GM23338 (cell line): Measurements from ENCODE around the gene SERGEF. TPM values are rescaled to one million over a fixed set of nuclear protein-coding genes. Genes with fewer than 3 reads are reported as not detected.

Experiments
- ATAC-seq: fragments of 200-7000 bp; cut with Tn5 transposase; 3 replicates; pipeline ENCODE4 v1.9.1; 2020
- DNase-seq: peaks from one replicate; pipeline ENCODE4 v3.0.0-alpha.2; 2015; ENCODE audit warnings: low spot score
- H2AFZ ChIP-seq: fragments of 200-600 bp; sonication (generic); 2 replicates; pipeline ENCODE4 v1.8.0; 2016; ENCODE audit warnings: antibody characterized with exemption, mild to moderate bottlenecking, moderate library complexity
- H3F3A ChIP-seq: fragments of 200-600 bp; sonication (generic); replicated peaks from 2 replicates; pipeline ENCODE4 v1.8.0; 2017; ENCODE audit warnings: antibody characterized with exemption, mixed run types, low read depth
- H3K27ac ChIP-seq: fragments of 200-600 bp; sonication (generic); 2 replicates; pipeline ENCODE4 v1.6.1; 2016; ENCODE audit warnings: low read depth
- H3K27me3 ChIP-seq: fragments of 200-600 bp; sonication (generic); 2 replicates; pipeline ENCODE4 v1.8.0; 2016; ENCODE audit warnings: mild to moderate bottlenecking, mixed run types, moderate library complexity; ENCODE audit not compliant: insufficient read depth
- H3K36me3 ChIP-seq: fragments of 200-600 bp; sonication (generic); 2 replicates; pipeline ENCODE4 v1.8.0; 2016; ENCODE audit warnings: mild to moderate bottlenecking; ENCODE audit not compliant: insufficient read depth
- H3K4me1 ChIP-seq: fragments of 200-600 bp; sonication (generic); 2 replicates; pipeline ENCODE4 v1.8.0; 2016; ENCODE audit warnings: mild to moderate bottlenecking, moderate library complexity; ENCODE audit not compliant: insufficient read depth
- H3K4me2 ChIP-seq: fragments of 200-600 bp; sonication (generic); 2 replicates; pipeline ENCODE4 v1.7.1; 2017; ENCODE audit warnings: mixed run types
- H3K4me3 ChIP-seq: fragments of 200-600 bp; sonication (generic); 2 replicates; pipeline ENCODE4 v1.6.1; 2016; ENCODE audit warnings: mixed run types
- H3K79me2 ChIP-seq: fragments of 200-600 bp; sonication (generic); replicated peaks from 2 replicates; pipeline ENCODE4 v1.8.0; 2017; ENCODE audit warnings: mild to moderate bottlenecking; ENCODE audit not compliant: insufficient read depth
- H3K9me2 ChIP-seq: fragments of 200-600 bp; sonication (generic); 2 replicates; pipeline ENCODE4 v1.8.0; 2017; ENCODE audit not compliant: insufficient read depth
- H4K20me1 ChIP-seq: fragments of 200-600 bp; sonication (generic); replicated peaks from 2 replicates; pipeline ENCODE4 v1.8.0; 2017; ENCODE audit warnings: mild to moderate bottlenecking; ENCODE audit not compliant: insufficient read depth
- H3K27ac Mint-ChIP-seq: 2 replicates; pipeline ENCODE4 v1.8.0; 2020; ENCODE audit warnings: inconsistent platforms, mild to moderate bottlenecking, moderate library complexity, mixed read lengths
- H3K27me3 Mint-ChIP-seq: 3 replicates; pipeline ENCODE4 v1.8.0; 2022; ENCODE audit warnings: low read depth, mild to moderate bottlenecking, moderate library complexity, mixed read lengths, inconsistent platforms; ENCODE audit not compliant: insufficient read depth, poor library complexity
- H3K36me3 Mint-ChIP-seq: 3 replicates; pipeline ENCODE4 v1.8.0; 2021; ENCODE audit warnings: low read depth, mild to moderate bottlenecking, inconsistent platforms, moderate library complexity, mixed read lengths
- H3K4me1 Mint-ChIP-seq: 3 replicates; pipeline ENCODE4 v1.8.0; 2020; ENCODE audit warnings: mild to moderate bottlenecking, inconsistent platforms, mixed read lengths
- H3K4me3 Mint-ChIP-seq: 3 replicates; pipeline ENCODE4 v1.8.0; 2021; ENCODE audit warnings: moderate library complexity, mild to moderate bottlenecking, inconsistent platforms, mixed read lengths
- H3K9me3 Mint-ChIP-seq: 3 replicates; pipeline ENCODE4 v1.8.0; 2020; ENCODE audit warnings: moderate library complexity, mild to moderate bottlenecking, inconsistent platforms, mixed read lengths
- CTCF ChIP-seq, 2 experiments: fragments of 200-600 bp in 1 of 2; sonication (generic) in 1 of 2; conservative IDR thresholded peaks; 2 replicates each; pipeline versions ENCODE4 v1.5.1 to v1.6.1; 2016 to 2017; ENCODE audit warnings: antibody characterized with exemption in 2 of 2, low read depth in 2 of 2, mild to moderate bottlenecking in 2 of 2, moderate library complexity in 1 of 2
- EZH2 ChIP-seq: fragments of 200-600 bp; sonication (generic); IDR thresholded peaks from one replicate; pipeline ENCODE4 v1.8.0; 2017; ENCODE audit warnings: antibody characterized with exemption, mild to moderate bottlenecking, low read depth; ENCODE audit not compliant: unreplicated experiment
- STAT1 ChIP-seq: IDR thresholded peaks from one replicate; pipeline ENCODE4 v1.6.1; 2016; ENCODE audit warnings: antibody characterized with exemption; ENCODE audit not compliant: unreplicated experiment
- ZNF114 ChIP-seq: fragments of 250-450 bp; sonication (Bioruptor Pico); IDR thresholded peaks from 2 replicates; pipeline ENCODE4 v1.5.0; 2020; ENCODE audit warnings: mild to moderate bottlenecking, moderate library complexity
- ZNF462 ChIP-seq: fragments of 250-450 bp; sonication (Bioruptor Pico); IDR thresholded peaks from 2 replicates; pipeline ENCODE4 v1.5.0; 2020; ENCODE audit warnings: mild to moderate bottlenecking, moderate library complexity
- polyA plus RNA-seq: library from polyadenylated mRNA; unstranded; fragments of >200 nt; fragmentation: Nextera tagmentation; extraction: Ambion mirVana; gene quantifications from 2 replicates; pipeline ENCODE4 v1.2.1, GENCODE V29; 2016
- total RNA-seq: library from RNA; depleted of rRNA; stranded (reverse); fragments of >200 nt; shearing (Covaris generic); gene quantifications from 2 replicates; pipeline ENCODE4 v1.2.3, GENCODE V29; 2014

Gene SERGEF
- total and polyA plus RNA-seq, 2 experiments from 2014 or later, result 24.2 to 27.9 TPM

- no peak for TF ChIP-seq ZNF462 (CRISPR knock-in tag)
These were observed 243.6 kb downstream of the SERGEF start (continued) for GRCh38 chr11:17769218-17769617.

- H3K4me1 Mint-ChIP-seq, result peaks cover 5% of the 10 kb centered on the region
- peaks cover 3% of the 10 kb centered on the region for H3K27me3 Mint-ChIP-seq
- ATAC-seq, result no peak
These were observed 244.3 kb downstream of the SERGEF start for GRCh38 chr11:17768547-17768946.

More at GRCh38 chr11:17768547-17768946, 244.3 kb downstream of the SERGEF start:
- Histone ChIP-seq H3K4me1 (no peaks in the 10 kb centered on the region), H3F3A (no peaks in the 10 kb centered on the region), H2AFZ (no peak overlapping the region), H3K27ac (no peak overlapping the region), H4K20me1 (no peaks in the 10 kb centered on the region), H3K36me3 (no peaks in the 10 kb centered on the region), H3K4me3 (no peak overlapping the region), H3K4me2 (no peak overlapping the region), H3K9me2 (no peaks in the 10 kb centered on the region), H3K27me3 (no peaks in the 10 kb centered on the region), H3K79me2 (no peaks in the 10 kb centered on the region)
- H3K27ac Mint-ChIP-seq, result no peak overlapping the region
- no peak for DNase-seq
- no peaks in the 10 kb centered on the region; the same call in 2 of the 3 replicates for H3K9me3 Mint-ChIP-seq
- TF ChIP-seq ZNF114 (CRISPR knock-in tag), result no peak
- no peak for TF ChIP-seq EZH2
- TF ChIP-seq STAT1, result no peak
- TF ChIP-seq CTCF (conservative IDR thresholded peaks at IDR 0.05; ENCODE audit: low read depth in 2 of 2), result no peak
- no peaks in the 10 kb centered on the region for H3K36me3 Mint-ChIP-seq
- H3K4me3 Mint-ChIP-seq, result no peak overlapping the region
